HG03439 (cell line): ENCODE measurements around the gene SPTBN1.

Experiments
- ATAC-seq: cut with Tn5 transposase; IDR thresholded peaks from one replicate; pipeline ENCODE4 v1.9.1; 2021; ENCODE audit warnings: mild to moderate bottlenecking, moderate library complexity; ENCODE audit not compliant: unreplicated experiment

SPTBN1 gene

DNA sequence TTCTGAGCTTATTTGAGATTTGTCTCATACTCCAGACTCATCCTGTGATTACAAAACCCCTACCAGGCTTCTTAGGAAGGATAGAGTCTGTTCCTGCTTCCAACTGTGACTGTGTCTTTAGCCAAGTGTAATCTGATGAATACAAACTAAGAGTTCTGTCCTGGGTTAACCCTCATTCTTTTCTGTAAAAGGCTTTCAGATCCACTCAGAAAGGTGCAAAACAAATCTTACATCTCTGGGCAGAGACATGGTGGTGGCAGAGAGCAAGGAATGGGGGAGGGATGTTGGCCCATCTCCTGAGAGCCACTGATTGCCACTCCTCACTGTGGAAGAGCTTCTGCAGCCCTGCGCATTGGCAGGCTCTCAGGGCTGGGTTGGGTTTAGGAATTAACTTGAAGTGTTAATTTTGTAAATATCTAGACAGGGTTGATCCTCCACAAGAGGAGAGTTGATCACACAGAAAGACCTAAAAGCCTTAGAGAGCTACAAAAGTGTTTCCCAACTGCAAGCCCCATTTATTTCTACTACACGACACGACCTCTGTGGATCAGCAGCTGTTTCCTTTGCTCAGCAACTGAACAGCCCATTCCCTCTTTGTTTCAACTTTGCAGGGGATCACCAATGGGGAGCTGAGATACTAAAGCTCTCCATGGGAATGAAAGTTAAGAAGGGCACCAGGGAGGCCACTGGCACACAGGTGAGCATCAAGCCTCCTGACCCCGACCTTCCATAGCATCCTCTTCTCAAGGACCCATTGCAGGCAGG lies 23.7 kb upstream of the SPTBN1 start:
- ATAC-seq: no peak

DNA sequence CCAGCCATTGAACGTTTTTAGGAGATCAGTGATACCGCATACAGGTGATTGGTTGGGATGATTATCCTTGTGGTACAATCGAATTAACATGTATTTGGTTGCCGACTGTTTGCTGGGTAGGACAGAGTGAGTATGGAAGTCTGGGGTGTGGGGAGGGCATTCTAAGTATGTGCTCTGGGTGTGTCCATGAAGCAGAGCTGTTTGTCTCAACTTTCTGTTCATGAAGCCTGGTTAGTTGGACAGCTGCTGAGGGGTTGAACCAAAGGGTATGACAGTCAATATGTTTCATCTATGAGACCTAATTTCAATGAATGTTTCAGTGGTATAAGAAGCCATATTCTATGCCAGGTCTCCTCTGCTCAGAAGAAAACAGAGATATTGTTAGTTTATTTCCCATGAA lies 21.9 kb upstream of the SPTBN1 start:
- no peak for ATAC-seq

DNA sequence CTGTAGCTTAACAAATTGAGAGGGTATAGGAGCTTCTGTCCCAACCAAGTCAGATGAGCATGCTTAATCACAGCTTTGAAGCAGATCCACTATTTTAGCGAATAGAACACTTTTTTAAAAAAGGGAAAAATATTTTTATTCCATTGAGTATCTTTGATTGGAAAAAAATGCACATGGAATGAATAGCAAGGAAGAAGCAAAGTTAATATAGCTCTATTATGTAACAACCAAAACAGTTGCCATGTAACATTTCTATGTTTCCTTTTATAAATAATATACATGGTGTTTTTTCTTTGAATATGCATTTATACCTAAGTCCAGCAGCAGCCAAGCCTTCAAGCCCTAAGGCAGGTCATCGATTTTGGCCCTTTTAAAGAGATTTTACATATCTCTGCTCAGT lies 21.4 kb upstream of the SPTBN1 start:
- ATAC-seq: no peak

DNA sequence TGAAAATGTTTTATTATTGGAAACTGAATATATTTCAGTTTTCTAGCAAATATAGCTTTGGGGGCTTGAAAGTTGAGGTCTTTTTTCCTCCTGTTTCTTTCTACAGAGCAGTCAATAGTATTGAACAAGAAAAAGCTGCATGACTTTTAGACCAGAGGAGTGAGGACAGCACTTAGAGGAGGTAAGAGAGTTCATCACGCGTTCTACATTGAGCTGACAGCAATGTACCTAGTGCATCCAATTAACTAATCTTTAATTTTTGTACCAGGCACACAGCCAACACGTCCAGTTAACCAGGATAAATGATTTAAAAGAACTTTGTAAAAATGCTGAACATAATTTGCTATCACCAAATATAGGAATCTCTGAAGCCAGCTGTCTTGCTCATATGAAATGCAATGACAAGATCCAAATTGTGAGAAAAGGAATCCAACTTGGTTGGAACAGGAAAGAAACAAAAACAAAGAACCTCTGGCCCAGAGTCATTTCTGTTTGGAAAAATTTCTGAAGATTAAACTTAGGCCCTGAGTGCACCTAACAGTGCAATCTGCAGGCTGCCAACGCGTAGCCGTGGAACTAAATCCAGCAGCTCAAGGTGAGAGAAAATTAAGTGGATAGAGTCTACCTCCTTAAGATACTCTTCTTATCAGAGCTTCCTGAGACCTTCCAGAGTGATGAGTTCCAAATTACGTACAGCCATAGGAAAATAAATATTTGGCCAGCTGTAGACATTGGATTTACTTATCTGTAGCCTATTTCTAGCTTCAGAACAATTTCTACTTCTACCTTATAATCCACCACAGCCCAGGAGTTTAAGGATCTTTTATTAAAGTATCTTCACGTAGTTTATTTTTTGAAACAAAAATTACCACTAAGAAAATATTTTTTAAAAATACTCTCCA lies 20.6 kb upstream of the SPTBN1 start:
- ATAC-seq: no peak

DNA sequence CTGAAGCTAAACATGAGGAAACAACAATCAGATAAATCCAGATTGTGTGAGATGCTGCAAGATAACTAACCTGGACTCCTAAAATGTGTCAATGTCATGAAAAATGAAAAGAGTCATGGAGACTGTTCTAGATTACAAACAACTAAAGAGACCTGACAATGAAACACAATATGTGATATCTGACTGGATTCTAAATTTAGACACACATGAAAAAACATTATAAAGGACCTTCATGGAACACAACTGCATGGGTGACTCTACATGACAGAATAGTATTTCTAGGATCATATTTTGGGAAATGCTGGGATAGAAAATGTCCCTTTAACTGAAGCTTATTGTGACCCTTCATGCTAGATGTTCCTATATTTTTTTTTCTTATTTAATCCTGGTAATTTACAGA lies 18.5 kb upstream of the SPTBN1 start:
- ATAC-seq: no peak

DNA sequence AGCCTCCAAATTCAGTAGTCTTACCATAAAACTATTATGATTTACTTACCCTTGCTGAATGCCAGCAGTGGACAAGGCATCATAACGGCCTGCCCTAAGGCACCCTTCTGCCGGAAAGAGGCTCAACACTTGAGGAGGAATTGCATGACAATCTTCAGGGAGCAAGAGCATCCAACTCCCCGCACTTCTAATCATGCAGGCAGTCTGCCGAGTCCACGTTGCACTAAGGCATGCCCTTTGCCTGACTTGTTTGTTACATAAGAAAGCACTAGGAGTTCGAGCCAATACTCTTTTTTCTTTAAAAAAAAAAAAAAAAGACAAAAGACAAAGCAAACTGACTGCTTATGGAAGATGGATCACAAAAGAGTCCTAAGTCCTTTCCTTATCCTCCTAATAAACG lies 17.9 kb upstream of the SPTBN1 start:
- no peak for ATAC-seq

DNA sequence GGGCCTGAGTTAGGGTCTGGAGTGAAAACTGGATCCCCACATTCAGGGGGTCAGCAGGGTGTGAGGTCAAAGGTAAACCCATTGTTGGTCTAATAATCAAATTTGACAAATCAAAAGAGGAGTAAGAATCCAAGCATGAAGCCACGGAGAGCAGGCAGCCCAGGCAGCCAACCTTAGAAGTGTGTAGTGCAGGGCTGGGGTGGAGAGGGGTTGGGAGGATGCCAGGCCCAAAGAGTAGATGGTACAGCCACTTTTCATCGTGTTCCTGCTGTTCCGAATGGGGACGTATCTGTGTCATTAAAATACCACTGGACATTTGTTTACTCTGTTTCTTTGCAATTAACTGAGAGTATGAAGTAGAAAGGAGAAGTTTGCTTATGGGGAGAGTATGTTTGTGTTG lies 16.5 kb upstream of the SPTBN1 start:
- no peak for ATAC-seq

DNA sequence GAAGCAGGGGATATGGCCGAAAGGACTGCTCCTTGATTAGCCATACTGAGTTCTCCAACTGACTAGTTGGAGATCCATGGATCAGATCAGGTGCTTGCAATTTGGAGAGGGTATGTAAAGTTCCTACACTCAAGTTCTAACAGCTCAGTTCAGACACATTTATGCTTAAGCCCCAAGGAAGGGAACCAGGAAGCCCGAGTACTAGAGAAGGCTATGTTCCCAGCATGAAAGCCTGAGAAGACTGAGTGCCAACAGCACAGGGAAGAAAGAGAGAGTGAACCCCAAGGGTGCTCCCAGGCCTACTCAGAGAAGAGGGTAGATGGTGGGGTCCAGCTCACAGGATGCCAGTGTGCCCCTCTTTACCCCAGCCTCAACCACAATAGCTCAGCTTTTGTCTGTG lies 16.1 kb upstream of the SPTBN1 start:
- no peak for ATAC-seq

DNA sequence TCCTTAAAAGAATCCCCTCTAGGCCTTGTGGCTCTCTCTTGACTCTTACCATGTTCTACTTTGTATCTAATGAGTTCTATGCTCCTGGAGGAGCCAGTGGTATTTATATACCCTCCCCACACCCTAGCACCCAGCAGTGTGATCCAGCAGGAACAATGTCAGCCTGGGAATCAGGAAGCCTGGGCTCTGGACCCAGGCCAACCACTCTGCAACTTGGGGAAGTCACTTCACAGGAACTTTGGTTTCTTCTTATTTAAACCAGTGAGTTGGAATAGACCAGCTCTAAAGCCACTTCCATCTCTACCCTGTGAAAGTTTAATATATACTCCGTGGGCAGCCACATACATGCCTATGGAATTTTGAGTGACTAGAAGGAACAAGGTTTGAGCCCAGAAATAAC lies 11.6 kb upstream of the SPTBN1 start:
- ATAC-seq: no peak

DNA sequence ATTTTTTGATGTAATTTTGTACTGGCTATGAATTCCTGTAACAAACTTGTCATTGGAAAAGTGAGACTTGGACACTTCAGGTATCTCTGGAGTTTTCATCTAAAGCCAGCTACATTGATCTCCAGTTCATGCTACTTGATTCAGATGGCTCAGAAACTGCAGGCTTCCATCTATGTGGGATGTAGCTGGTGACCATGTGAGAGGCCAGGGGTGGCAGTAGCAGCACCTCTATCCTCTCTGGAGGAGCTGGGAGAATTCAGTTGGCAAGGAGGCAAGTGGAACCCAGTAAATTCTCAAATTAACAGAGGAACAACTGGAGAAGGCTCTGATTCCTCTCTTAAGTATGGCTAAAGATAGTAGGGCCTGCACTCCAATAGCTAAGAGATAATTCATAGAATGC lies 10.0 kb upstream of the SPTBN1 start:
- ATAC-seq: no peak

DNA sequence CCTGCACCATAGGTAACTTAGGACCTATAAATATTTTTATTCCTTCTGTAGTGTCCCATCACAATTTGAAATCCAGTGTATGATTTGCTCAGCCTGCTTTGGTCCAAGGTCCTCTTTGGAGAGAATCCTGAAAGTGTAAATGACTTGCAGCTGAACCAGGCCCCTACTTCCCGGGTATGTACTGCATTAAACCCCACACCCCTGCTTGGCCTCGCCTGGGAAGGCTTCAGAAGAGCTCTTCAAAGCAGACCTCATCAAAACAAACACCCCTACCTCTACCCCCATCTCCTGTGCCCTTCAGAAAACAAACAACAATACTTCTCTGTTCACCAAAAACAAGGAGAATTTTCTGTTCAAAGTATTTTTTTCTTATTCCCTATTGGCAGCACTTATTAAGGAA lies 9.5 kb upstream of the SPTBN1 start:
- ATAC-seq: no peak

DNA sequence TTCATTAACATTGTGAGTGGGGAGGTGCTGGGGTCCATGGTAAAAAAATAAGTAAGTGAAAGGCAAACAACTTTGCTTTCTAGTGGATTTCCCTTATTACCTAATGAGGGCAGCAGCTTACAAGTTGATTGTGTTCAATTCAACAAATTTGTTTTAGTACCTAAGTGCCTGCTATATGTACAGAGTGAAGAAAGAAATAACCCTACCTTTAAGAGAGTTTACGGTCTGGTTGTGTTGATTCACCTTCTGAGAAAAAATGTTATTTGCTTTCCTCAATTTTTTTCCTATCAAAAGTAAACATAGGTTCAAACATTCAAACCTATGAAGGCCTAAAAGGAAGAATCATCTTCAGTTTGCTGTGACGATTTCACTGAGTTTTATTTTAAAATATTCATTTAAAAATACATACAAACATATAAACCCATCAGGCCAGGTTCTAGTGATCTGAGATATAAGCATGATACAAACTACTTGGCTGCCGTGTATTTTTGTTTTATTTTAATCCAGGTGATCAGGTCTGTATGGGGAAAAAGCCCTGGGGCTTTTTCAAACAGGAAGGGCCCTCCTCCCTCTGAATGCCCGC lies 1.5 kb upstream of the SPTBN1 start:
- ATAC-seq: no peak

DNA sequence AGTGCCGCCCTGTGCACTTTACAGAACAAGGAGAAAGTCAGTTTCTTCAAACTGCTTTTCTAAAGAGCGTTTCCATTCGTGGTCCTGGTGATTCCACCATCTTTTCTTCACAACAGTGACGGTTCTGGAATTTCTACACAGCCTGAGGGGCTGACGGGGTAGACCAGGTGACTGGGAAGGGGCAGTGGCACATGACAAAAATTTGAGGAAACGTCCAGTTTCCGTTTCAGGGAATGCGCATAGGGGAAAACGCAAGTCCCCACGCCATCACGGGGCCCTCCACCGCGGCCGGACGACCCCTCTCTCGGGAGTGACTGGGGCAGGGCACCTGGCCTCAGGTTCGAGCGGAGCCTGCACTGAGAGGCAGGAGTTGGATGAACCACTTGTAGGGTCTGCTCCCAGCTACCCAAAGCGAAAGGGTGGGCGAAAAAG lies 980 bp upstream of the SPTBN1 start:
- no peak for ATAC-seq

DNA sequence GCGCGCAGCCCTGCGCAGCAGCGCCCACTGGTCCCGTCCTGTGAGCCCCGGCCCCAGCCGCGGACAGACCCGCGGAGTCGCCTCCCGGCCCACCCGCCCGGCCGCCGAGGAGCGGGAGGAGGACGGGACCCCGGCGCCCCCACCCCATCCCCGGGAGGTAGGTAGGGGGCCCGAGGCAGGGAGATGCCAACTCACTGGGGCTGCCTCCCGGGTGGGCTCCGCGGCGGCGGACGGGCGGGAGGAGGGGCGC lies 160 bp downstream of the SPTBN1 start:
- ATAC-seq: no peak

DNA sequence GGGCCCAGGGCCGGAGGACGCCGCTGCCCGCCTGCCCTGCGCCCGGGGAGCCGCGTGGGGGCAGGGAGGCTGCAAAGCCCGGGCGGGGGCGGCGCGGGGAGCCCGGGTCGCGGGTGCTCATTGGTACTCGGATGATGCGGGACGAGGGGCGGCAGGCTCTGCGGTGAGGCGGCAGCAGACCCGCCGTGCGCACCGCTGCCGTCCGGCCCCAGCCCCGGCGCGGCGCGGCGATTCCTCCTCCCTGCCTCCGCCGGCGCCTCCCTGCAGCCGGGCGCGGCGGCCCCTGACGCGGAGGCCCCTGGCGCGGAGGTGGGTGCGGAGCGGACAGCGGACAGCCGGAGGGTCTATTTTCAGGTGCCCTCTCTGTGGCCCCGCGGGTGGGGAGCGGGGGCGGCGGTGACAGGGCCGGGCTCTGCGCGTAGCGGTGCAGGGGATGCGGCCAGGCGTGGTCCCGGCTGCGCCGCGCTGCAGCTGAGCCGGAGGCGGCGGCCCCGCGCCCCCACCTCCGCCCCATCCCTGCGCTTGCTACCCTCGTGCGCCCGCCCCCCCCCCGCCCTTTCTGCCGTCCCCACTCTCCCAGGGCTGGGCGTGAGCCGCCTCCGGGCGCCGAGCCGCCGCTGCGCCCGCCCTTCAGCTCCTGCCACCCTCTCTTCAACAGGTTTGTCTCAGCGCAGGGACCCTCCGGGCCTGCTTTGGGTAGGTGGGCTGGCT lies 640 bp downstream of the SPTBN1 start:
- ATAC-seq: no peak

DNA sequence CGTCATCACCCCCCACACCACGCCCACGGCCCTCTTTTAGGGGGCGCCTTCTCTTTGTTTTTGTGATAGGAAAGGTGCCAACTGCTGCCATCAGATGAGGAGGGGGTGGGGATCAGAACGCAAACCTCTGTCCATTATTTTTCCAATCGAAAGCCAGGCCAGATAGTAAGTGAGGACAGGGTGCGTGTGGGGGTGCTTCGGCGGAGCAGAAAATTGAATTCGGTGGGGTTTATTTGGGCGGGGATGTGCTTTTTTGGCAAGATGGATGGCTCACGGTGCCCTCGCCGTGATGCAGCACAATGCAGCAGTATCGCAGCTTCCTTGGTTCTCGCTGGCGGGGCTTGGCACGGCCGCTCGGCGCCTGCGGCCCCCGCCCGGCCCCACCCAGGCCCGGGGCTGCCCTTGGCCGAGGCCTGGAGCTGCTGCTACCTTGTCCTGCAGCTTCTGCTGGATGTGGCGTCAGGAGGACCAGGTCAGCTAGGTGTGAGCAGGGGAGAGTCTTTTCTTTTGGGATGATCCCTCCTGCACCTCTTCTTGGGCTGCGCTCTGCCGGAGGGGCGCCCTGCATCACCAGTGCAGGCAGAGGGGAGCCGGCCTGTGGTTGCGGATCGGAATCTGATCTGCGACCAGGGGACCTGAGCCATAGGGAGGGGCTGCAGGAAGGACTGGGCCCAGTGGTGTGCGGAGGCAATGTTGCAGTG lies 1.3 kb downstream of the SPTBN1 start:
- no peak for ATAC-seq

DNA sequence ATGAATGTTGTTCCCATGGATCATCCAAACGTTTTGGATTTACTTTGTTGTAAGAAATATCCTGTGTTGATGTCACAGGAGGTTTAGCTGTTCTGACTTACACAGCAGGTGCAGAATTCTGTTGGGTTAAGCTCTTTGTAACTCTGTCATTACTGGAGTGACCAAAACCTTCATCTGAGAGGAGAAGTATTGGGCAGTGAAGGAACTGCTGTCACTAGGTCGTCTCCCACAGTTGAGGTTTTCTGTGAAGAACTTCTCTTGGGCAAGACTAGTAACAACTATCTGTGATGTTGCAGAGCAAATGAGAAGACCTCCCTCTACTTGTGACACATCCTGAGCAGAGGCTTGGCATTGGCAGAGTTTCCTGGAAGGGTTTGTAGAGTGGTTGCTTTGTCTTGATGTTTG lies 2.9 kb downstream of the SPTBN1 start:
- no peak for ATAC-seq

DNA sequence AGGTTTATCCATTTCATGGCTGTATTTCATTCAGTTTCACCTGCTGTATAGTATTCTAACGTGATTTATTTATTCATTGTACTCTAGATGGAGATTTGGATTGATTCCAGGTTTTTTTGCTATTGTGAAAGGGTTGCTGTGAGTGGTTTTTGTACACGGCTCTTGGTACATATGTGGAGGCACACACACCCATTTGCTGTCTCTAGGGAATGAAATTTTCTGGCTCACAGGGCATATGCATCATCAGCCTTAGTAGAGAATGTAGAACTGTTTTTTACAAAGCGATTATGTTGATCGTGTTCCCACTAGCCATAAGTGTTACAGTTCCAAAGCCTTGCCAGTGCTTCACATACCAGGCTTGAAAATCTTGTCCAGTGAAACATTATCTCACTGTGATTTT lies 5.1 kb downstream of the SPTBN1 start:
- ATAC-seq: no peak

DNA sequence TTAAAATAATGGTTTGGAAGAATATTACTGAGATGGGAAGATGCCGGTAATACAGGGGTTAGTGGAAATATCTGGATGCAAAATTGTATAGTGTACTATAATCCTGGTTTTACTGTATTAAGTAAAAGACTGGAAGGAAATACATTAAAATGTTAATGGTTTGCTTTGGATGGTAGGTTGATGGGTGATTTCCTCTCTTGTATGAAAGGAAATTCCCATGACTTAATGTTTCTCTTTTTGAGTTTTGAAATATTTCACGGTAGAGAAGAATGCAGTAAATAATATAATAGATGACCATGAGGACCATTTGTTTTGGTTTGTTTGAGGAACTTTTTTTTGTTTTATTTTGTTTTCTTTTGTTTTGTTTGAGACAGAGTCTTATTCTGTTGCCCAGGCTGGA lies 8.2 kb downstream of the SPTBN1 start:
- ATAC-seq: no peak

DNA sequence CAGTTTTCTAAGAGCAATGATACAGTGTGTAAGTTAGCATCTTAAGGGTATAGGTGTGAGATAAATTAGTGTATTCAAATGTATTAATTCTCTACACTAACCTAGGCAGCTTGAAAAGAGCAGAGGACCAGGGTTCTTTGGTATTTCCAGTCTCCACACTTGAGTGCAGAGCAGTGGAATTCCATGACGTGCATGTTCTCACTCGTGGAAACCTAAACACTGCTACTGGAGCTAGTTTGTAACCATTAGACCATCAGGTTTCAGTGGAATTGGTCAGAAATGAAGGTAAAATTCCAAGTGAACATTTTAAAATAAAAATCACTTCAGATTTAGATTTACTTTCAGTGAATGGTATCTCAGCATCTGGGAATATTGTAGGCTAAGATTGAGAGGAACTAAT lies 9.0 kb downstream of the SPTBN1 start:
- ATAC-seq: no peak

DNA sequence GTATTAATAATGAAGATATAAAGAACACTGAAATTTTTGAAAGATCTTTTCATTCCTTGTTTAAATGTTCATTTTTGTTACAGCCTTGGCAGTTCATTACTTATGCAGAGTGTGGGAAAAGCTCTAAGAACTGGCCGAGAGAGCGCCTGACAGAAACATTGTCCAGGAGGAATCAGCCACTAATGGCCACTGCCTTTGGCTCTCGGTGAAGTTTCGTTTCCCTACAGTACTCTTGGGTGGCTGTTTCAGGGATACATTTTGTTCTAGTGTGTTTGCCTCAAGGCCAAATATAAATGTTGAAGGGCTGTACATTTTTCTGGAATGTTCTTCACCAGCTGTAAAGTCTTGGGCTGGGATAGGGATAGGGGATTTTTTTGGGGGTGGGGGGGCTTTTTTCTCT lies 10.7 kb downstream of the SPTBN1 start:
- no peak for ATAC-seq
